DMS79 (cell line): ENCODE data around the gene TSSK2.
A peak's percentile ranks its signal among the peaks of the same experiment; 100 is the strongest.
"Not testable (repeated sequence)": the region's sequence is repeated elsewhere in the genome, so short reads cannot be mapped to it uniquely, and the experiment has no call there.

Source experiments
- DNase-seq: peaks from one replicate; lab custom pipeline; 2025; lab: John Stamatoyannopoulos, UW

Gene TSSK2

GRCh38 chr22:19130959-19131684, at the start of gene TSSK2:
Gene TSSK2, plus strand, starts transcription at chr22:19131308. Its CDS starts 92 bp downstream, at chr22:19131400.
- no peak for DNase-seq

DNA sequence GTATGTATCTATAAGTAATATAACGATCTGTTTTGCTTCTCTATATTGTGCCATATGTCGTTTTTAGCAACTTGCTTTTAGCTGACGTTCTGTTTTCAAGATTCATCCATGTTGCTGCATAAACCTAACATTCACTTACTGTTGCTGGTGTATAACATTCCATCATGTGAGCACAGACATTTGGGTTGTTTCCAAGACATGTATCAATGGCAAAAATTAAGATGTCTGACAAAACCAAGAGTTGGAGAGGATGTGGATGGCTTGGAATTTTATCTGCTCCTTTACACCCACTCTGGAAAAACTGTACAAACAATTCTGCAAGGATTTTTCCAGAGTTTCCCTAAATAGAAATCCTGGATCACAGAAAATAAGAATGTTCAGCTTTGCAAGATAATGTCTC, 49.8 kb upstream of the TSSK2 start:
- DNase-seq = no peak

DNA sequence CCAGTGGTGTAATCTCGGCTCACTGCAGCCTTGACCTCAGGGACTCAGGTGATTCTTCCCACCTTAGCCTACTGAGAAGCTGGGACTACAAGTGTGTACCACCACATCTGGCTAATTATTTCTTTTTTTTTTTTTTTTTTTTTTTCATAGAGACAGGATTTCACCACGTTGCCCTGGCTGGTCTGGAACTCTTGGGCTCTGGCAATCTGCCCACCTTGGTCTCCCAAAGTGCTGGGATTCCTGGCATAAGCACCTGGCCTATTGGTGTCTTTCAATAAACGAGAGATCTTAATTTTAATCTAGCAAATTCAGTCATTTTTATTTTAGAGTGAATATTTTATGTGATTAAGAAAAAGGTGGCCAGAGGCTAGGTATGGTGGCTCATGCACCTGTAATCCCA, 49.0 kb upstream of the TSSK2 start:
- no peak for DNase-seq

- no peak for DNase-seq
Measured at GRCh38 chr22:19082793-19083192, 48.3 kb upstream of the TSSK2 start.

DNA sequence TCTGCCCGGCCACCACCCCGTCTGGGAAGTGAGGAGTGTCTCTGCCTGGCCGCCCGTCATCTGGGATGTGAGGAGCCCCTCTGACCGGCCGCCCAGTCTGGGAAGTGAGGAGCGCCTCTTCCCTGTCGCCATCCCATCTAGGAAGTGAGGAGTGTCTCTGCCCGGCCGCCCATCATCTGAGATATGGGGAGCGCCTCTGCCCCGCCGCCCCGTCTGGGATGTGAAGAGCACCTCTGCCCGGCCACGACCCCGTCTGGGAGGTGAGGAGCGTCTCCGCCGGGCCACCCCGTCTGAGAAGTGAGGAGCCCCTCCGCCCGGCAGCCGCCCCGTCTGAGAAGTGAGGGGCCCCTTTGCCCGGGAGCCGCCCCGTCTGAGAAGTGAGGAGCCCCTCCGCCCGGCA, 47.0 kb upstream of the TSSK2 start:
- not testable (repeated sequence) for DNase-seq

DNA sequence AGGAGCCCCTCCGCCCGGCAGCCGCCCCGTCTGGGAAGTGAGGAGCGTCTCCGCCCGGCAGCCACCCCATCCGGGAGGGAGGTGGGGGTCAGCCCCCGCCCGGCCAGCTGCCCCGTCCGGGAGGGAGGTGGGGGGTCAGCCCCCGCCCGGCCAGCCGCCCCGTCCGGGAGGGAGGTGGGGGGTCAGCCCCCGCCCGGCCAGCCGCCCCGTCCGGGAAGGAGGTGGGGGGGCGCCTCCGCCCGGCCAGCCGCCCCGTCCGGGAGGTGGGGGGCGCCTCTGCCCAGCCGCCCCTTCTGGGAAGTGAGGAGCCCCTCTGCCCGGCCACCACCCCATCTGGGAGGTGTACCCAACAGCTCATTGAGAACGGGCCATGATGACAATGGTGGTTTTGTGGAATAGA, 46.5 kb upstream of the TSSK2 start:
- DNase-seq = not testable (repeated sequence)

DNA sequence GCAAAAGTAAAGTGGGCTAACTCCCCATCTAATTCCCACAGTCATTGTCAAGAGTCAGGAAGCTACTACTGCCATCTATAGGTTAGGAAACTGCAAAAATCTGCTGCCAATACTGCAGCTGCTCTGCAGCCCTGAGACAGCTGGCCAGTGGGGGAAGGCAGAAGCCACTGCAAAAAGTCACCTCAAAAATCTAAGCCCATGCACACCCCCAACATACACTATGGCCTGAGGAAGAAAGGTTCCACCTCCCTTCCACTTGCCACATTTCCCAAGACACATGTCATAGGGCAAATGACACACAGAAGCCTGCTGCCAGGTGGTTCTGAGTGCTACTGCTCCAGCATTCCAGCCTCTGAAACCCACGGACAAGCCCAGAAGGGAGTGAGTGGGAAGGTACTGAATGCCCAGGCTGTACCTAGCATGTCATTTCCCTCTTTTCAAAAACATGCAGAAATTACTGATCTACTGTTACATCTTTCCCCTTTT, 45.8 kb upstream of the TSSK2 start:
- no peak for DNase-seq

DNA sequence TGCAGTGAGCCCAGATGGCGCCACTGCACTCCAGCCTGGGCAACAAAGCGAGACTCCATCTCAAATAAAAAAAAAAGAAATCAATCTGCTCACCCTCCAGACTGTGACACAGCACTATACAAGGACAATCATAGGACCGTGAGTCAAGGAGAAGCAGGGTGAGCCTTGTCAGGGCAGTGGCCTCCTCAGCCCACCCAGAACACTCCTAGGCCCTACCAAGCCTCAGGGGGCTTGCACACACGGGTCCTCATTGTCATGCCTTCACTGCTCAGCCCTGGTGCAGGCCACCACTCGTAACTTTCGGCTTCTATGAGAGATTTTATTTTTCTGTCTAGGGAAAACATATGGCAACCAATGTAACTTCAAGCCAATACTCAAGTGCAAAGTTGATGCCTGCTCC, 44.7 kb upstream of the TSSK2 start:
- DNase-seq = no peak

DNA sequence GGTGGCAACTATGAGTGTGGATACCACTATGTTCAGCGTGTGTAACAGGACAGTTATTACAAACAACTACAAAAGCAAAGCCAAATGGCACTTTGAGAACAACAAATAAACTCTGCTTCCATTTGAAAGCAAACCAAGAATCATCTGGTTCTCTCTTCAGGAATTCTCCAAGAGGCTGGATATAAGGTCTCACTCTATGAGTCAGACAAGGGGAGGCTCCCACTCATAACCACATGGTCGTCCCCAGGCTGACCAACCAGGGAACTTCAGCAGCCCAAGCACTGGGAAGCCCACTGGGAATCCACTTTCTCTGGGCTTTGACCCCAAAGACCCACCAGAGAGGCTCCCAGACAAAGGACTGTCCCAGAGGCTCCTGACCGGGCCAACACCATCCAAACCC, 44.2 kb upstream of the TSSK2 start:
- no peak for DNase-seq

- no peak for DNase-seq
Measured at GRCh38 chr22:19088866-19089595, 42.1 kb upstream of the TSSK2 start.

GRCh38 chr22:19090183-19090582, 40.9 kb upstream of the TSSK2 start:
- no peak for DNase-seq

GRCh38 chr22:19090586-19091127, 40.5 kb upstream of the TSSK2 start:
- no peak for DNase-seq

GRCh38 chr22:19092725-19093124, 38.4 kb upstream of the TSSK2 start:
- DNase-seq = no peak

GRCh38 chr22:19094393-19094997, 36.6 kb upstream of the TSSK2 start:
- no peak for DNase-seq

DNA sequence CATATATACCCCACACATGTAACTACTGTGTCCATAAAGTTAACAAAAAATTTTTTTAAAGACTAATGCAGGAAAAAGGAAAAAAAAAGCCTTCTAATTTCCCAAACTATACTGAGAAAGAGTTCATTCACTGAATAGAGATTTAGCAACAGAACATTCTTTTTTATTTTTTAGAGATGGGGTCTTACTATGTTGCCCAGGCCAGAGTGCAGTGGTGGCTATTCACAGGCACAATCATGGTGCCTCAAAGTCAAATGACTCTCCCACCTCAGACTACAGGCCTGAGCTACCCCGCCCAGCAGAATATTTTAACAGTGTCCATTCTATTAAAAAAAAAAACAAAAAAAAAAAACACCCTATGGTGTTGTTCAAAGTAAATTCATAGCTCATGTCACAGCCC, 34.6 kb upstream of the TSSK2 start:
- no peak for DNase-seq

GRCh38 chr22:19097518-19097917, 33.6 kb upstream of the TSSK2 start:
- DNase-seq = peak; percentile 31

DNA sequence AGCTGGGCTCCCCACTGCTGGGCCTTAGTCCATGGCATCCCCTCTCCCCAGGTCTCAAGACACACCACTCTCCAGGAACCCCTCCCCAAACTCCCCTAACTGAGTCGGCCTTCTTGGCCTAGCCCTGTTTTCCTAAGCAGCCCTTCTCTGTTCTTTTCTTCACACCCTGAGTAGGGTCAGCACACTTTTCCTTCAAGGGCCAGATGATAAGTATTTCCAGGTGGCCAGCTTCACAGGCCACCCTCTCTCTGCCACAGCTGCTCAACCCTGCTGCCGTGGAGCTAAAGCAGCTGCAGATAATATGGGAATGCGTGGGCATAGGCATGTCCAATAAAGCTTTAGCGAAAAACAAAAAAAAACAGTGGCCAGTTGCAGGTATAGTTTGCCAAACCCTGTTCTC, 33.0 kb upstream of the TSSK2 start:
- no peak for DNase-seq

GRCh38 chr22:19103880-19104821, 27.0 kb upstream of the TSSK2 start:
- DNase-seq = no peak

DNA sequence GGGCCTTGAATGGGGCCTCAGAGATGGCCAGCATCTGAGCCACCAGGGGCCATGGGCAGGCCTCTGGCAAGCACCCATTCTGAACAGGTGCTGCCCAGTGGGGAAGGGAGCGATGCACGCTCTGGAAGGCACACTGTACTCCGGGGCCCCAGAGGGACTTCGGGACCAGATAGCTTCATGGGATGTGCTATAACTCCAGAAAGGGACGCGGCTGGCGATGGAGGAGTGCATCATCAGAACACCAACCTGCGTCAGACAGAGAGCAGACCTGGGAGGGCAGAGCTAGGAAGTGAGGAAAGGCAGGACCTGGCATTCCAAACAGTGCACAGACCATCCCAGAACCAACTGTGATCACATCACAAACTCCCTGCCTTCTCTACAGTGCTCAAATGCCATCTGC, 25.7 kb upstream of the TSSK2 start:
- no peak for DNase-seq

GRCh38 chr22:19105867-19106802, 25.0 kb upstream of the TSSK2 start:
- no peak for DNase-seq
